ENCODE measurements around the gene CLEC16A. TPM values are rescaled to one million over a fixed set of nuclear protein-coding genes. Genes with fewer than 3 reads are reported as not detected.

CLEC16A gene
- polyA plus RNA-seq, 2 donors = 9.0 to 12.5 TPM

DNA sequence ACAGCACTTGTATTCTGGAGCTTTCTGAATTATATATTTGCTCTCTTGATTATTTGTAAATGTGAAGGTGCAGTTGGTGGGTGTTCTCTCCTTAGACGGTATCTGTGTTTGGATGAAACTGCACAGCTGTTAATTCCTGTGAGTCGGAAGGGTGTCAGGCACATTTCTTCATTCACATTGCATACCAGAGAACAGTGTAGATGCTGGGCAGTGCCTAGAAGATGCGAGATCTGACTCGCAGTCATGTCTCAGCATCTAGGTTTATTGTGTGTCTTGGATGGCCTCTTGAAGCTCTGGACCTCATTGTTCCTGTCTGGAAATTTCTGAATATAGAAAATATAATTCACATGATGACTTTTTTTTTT lies 61.2 kb downstream of the CLEC16A start:
- Histone ChIP-seq H3K27ac (ENCODE audit: low read depth in 2 of 2, low read length in 1 of 2) (peak overlapping the region in 1 of 2 donors; percentile 63), H3K4me3 (ENCODE audit: low read depth in 1 of 2, low read length in 2 of 2) (no peak overlapping the region), H3K27me3 (ENCODE audit: control insufficient read depth in 1 of 2, insufficient read depth in 2 of 2, low read length in 2 of 2) (no peaks in the 10 kb centered on the region), H3K9me3 (ENCODE audit: control insufficient read depth in 2 of 2, insufficient read depth in 1 of 2, low read depth in 1 of 2, low read length in 1 of 2) (no peaks in the 10 kb centered on the region), H3K4me1 (ENCODE audit: control insufficient read depth in 2 of 2, insufficient read depth in 2 of 2, low read length in 1 of 2) (peaks cover 0 to 3% of the 10 kb centered on the region in 2 donors), H3K36me3 (ENCODE audit: control insufficient read depth in 2 of 2, insufficient read depth in 2 of 2, low read length in 1 of 2) (peaks cover 8 to 12% of the 10 kb centered on the region in 2 donors)
- WGBS, 2 donors = 58 to 71% methylated on average over 4 of the region's 4 CpGs

DNA sequence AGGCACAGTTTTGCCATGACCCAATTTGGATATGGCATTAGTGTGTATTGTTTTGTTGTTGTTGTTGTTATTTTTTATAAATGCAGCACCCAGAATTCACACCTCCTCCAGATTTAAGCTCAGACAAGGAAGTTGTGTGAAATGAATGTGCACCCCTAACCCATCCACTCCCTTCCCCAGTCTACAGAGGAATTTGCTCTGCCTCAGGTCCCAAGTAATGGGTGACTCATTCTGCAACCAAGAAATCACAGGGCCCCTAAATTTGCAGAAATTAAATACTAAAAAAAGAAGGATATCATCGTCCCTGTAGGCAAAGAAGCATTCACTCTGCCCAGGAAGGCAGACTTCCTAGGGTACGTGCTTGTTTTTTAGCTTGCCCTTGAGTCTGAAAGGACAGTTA lies 62.3 kb downstream of the CLEC16A start:
- peaks cover 0 to 3% of the 10 kb centered on the region in 2 donors for H3K4me1 ChIP-seq (ENCODE audit: control insufficient read depth in 2 of 2, insufficient read depth in 2 of 2, low read length in 1 of 2)
- peaks cover 8 to 12% of the 10 kb centered on the region in 2 donors for H3K36me3 ChIP-seq (ENCODE audit: control insufficient read depth in 2 of 2, insufficient read depth in 2 of 2, low read length in 1 of 2)
- WGBS, 2 donors = 83 to 89% methylated on average over 2 of the region's 2 CpGs
- H3K9me3 ChIP-seq (ENCODE audit: control insufficient read depth in 2 of 2, insufficient read depth in 1 of 2, low read depth in 1 of 2, low read length in 1 of 2) = no peaks in the 10 kb centered on the region
- H3K27ac ChIP-seq (ENCODE audit: low read depth in 2 of 2, low read length in 1 of 2) = no peak overlapping the region
- H3K27me3 ChIP-seq (ENCODE audit: control insufficient read depth in 1 of 2, insufficient read depth in 2 of 2, low read length in 2 of 2) = no peaks in the 10 kb centered on the region
- no peak overlapping the region for H3K4me3 ChIP-seq (ENCODE audit: low read depth in 1 of 2, low read length in 2 of 2)

DNA sequence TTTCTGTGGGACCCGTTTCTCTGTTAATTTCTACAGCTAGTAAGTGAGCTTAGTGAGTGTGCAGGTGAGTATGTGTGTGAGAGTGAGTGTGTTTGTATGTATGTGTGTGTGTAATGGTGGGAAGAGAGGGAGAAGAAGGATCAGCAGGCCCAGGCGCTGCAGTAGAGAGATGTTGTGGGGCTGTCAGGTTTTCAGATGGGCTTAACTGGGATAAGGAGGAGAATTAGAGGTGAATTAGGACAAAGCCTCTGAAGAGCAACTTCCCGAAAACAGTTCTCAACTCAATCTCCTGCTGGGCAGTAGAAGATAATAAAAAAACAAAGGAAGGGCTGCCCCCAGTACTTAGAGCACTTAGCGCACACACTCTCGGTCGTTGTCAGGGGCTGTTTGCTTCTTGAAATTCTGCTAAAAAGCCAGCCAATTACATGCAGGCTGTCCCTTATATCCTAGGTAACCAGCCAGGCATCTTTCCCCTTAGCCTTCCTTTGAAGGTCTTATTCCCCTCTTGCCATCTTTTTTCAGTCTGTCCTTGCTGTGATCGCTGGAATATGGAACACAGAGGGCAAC lies 63.4 kb downstream of the CLEC16A start:
- WGBS, 2 donors = 82 to 86% methylated on average over 7 of the region's 7 CpGs
- Histone ChIP-seq H3K27ac (ENCODE audit: low read depth in 2 of 2, low read length in 1 of 2) (no peak overlapping the region), H3K36me3 (ENCODE audit: control insufficient read depth in 2 of 2, insufficient read depth in 2 of 2, low read length in 1 of 2) (peaks cover 8 to 13% of the 10 kb centered on the region in 2 donors), H3K4me3 (ENCODE audit: low read depth in 1 of 2, low read length in 2 of 2) (no peak overlapping the region), H3K27me3 (ENCODE audit: control insufficient read depth in 1 of 2, insufficient read depth in 2 of 2, low read length in 2 of 2) (no peaks in the 10 kb centered on the region), H3K4me1 (ENCODE audit: control insufficient read depth in 2 of 2, insufficient read depth in 2 of 2, low read length in 1 of 2) (peaks cover 0 to 3% of the 10 kb centered on the region in 2 donors), H3K9me3 (ENCODE audit: control insufficient read depth in 2 of 2, insufficient read depth in 1 of 2, low read depth in 1 of 2, low read length in 1 of 2) (no peaks in the 10 kb centered on the region)

DNA sequence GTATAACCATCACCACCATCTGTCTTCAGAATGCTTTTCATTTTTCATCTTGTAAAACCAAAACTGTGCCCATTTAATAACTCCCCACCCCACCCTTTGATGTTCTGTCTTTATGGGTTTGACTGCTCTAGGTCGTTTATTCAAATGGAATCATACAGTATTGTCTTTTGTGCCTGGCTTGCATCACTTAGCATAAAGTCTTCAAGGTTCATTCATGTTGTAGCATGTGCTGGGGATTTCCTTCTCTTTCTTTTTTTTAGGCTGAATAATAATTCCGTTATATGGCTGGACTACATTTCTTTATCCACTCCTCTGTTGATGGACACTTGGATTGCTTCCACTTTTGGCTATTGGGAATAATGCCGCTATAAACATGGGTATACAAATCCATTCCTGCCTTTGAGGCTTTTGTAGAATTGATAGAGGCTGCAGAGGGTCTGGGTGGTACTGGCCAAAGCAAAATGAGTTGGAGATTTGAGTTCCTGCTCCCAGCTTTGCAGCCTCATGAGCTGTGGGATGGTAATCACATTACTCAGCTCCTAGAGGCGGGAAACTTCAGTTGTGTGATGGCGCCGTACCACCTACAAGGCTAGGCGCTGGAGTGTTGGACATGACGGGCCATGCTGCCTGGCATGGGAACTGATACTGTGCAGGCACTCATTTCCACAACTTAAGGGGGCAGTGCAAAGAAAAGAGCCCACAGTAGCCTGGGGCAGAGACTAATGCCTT lies 64.8 kb downstream of the CLEC16A start:
- Histone ChIP-seq H3K4me3 (ENCODE audit: low read depth in 1 of 2, low read length in 2 of 2) (no peak overlapping the region), H3K4me1 (ENCODE audit: control insufficient read depth in 2 of 2, insufficient read depth in 2 of 2, low read length in 1 of 2) (peaks cover 0 to 3% of the 10 kb centered on the region in 2 donors), H3K27ac (ENCODE audit: low read depth in 2 of 2, low read length in 1 of 2) (peak overlapping the region in 1 of 2 donors; percentile 17), H3K27me3 (ENCODE audit: control insufficient read depth in 1 of 2, insufficient read depth in 2 of 2, low read length in 2 of 2) (no peaks in the 10 kb centered on the region), H3K9me3 (ENCODE audit: control insufficient read depth in 2 of 2, insufficient read depth in 1 of 2, low read depth in 1 of 2, low read length in 1 of 2) (no peaks in the 10 kb centered on the region), H3K36me3 (ENCODE audit: control insufficient read depth in 2 of 2, insufficient read depth in 2 of 2, low read length in 1 of 2) (peaks cover 0 to 8% of the 10 kb centered on the region in 2 donors)
- 44 to 56% methylated on average over 8 of the region's 8 CpGs for WGBS, 2 donors

DNA sequence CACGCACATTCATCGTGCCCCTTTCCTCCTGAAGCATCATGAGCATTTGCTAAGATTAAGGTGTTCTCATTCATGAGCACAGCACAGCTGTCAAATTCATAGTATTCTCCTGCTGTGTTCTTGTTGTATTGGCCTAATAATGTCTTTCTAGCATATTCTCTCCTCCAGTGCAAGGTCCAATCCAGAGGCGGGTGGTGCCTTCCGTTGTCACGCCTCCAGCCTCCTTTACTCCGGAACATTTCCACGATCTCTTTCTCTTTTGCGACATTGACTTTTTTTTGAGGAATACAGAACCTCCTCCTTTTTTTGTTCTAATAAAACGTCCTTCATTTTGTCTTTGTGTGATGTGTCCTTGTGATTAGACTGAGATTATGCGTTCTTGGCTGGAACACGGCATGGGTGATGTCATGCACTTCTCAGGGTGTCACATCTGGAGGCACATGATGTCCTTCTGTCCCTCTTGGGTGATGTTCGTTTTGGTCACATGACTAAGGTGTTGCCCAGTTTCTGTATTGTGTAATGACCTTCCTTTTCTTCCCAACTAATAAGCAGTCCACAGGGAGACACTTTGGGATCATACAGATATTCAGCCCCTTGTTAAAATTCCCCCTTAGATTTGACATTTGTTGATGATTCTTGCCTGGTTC lies 66.3 kb downstream of the CLEC16A start:
- Histone ChIP-seq H3K36me3 (ENCODE audit: control insufficient read depth in 2 of 2, insufficient read depth in 2 of 2, low read length in 1 of 2) (peaks cover 0 to 8% of the 10 kb centered on the region in 2 donors), H3K4me1 (ENCODE audit: control insufficient read depth in 2 of 2, insufficient read depth in 2 of 2, low read length in 1 of 2) (no peaks in the 10 kb centered on the region), H3K27me3 (ENCODE audit: control insufficient read depth in 1 of 2, insufficient read depth in 2 of 2, low read length in 2 of 2) (no peaks in the 10 kb centered on the region), H3K9me3 (ENCODE audit: control insufficient read depth in 2 of 2, insufficient read depth in 1 of 2, low read depth in 1 of 2, low read length in 1 of 2) (no peaks in the 10 kb centered on the region), H3K27ac (ENCODE audit: low read depth in 2 of 2, low read length in 1 of 2) (no peak overlapping the region), H3K4me3 (ENCODE audit: low read depth in 1 of 2, low read length in 2 of 2) (no peak overlapping the region)
- WGBS, 2 donors = 75 to 86% methylated on average over 12 of the region's 12 CpGs

DNA sequence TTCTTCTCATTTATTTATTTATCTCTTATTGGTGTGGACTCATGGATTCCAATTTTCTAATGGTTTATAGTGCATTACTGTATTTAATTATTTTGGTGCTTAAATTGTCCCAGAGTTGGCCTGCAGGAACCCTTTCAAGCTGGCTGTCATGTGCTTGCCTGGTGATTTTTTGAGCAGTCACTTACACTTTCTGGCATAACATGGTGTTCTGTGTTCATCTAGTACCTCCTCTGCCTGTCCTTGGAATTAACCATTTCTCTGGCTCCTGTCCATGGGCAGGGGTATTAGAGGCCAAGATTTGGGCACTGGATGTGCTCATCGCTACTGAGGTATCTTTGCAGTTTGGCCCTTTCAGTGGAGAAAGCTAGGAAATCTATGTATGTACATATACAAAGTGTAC lies 67.0 kb downstream of the CLEC16A start:
- H3K27me3 ChIP-seq (ENCODE audit: control insufficient read depth in 1 of 2, insufficient read depth in 2 of 2, low read length in 2 of 2) = no peaks in the 10 kb centered on the region
- H3K4me3 ChIP-seq (ENCODE audit: low read depth in 1 of 2, low read length in 2 of 2) = no peak overlapping the region
- H3K27ac ChIP-seq (ENCODE audit: low read depth in 2 of 2, low read length in 1 of 2) = no peak overlapping the region
- H3K4me1 ChIP-seq (ENCODE audit: control insufficient read depth in 2 of 2, insufficient read depth in 2 of 2, low read length in 1 of 2) = no peaks in the 10 kb centered on the region
- H3K9me3 ChIP-seq (ENCODE audit: control insufficient read depth in 2 of 2, insufficient read depth in 1 of 2, low read depth in 1 of 2, low read length in 1 of 2) = no peaks in the 10 kb centered on the region
- H3K36me3 ChIP-seq (ENCODE audit: control insufficient read depth in 2 of 2, insufficient read depth in 2 of 2, low read length in 1 of 2) = peaks cover 0 to 8% of the 10 kb centered on the region in 2 donors
- WGBS, 2 donors = 95 to 98% methylated on average over 1 of the region's 1 CpG

DNA sequence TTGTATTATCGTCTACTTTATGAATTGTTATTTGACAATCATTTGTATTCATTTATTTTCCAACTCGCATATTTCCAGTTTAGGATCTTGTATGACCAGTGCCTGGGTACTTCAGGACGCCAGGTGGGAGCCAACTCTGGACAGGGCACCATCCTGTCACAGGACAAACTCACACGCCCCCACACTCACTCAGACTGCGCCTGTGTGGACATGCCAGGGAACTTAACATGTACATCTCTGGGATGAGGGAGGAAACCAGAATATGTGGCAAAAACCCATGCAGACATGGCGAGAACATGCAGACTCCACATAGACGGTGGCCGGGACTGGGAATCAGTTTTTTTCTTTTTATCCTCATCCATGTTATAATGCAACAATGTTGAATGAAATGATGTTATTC lies 68.5 kb downstream of the CLEC16A start:
- H3K36me3 ChIP-seq (ENCODE audit: control insufficient read depth in 2 of 2, insufficient read depth in 2 of 2, low read length in 1 of 2) = peaks cover 0 to 5% of the 10 kb centered on the region in 2 donors
- no peaks in the 10 kb centered on the region for H3K27me3 ChIP-seq (ENCODE audit: control insufficient read depth in 1 of 2, insufficient read depth in 2 of 2, low read length in 2 of 2)
- peaks cover 0 to 3% of the 10 kb centered on the region in 2 donors for H3K4me1 ChIP-seq (ENCODE audit: control insufficient read depth in 2 of 2, insufficient read depth in 2 of 2, low read length in 1 of 2)
- 80 to 88% methylated on average over 8 of the region's 8 CpGs for WGBS, 2 donors
- no peak overlapping the region for H3K27ac ChIP-seq (ENCODE audit: low read depth in 2 of 2, low read length in 1 of 2)
- no peaks in the 10 kb centered on the region for H3K9me3 ChIP-seq (ENCODE audit: control insufficient read depth in 2 of 2, insufficient read depth in 1 of 2, low read depth in 1 of 2, low read length in 1 of 2)
- H3K4me3 ChIP-seq (ENCODE audit: low read depth in 1 of 2, low read length in 2 of 2) = no peak overlapping the region

DNA sequence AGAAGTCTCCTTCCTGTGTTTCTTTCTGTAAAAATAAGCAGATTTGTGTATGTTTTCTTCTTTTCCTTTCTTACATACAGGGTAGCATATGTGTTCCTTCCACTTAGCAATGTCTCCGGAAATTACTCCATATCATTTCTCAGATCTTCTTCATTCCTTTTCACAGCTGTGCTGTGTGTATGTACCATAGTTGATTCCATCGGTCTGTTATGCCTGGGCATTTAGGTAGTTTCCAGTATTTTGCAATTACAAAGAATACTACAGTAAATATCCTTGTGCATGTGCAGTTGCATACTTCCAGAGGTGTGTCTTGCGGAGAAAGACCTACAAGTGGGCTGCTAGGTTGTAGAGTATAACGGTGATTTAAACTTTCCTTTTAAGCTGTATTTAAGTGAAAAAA lies 69.8 kb downstream of the CLEC16A start:
- Histone ChIP-seq H3K4me1 (ENCODE audit: control insufficient read depth in 2 of 2, insufficient read depth in 2 of 2, low read length in 1 of 2) (peaks cover 0 to 3% of the 10 kb centered on the region in 2 donors), H3K27ac (ENCODE audit: low read depth in 2 of 2, low read length in 1 of 2) (no peak overlapping the region), H3K9me3 (ENCODE audit: control insufficient read depth in 2 of 2, insufficient read depth in 1 of 2, low read depth in 1 of 2, low read length in 1 of 2) (no peaks in the 10 kb centered on the region), H3K27me3 (ENCODE audit: control insufficient read depth in 1 of 2, insufficient read depth in 2 of 2, low read length in 2 of 2) (no peaks in the 10 kb centered on the region), H3K36me3 (ENCODE audit: control insufficient read depth in 2 of 2, insufficient read depth in 2 of 2, low read length in 1 of 2) (peaks cover 0 to 5% of the 10 kb centered on the region in 2 donors), H3K4me3 (ENCODE audit: low read depth in 1 of 2, low read length in 2 of 2) (no peak overlapping the region)
- 77% methylated on average over 4 of the region's 4 CpGs for WGBS, 2 donors

DNA sequence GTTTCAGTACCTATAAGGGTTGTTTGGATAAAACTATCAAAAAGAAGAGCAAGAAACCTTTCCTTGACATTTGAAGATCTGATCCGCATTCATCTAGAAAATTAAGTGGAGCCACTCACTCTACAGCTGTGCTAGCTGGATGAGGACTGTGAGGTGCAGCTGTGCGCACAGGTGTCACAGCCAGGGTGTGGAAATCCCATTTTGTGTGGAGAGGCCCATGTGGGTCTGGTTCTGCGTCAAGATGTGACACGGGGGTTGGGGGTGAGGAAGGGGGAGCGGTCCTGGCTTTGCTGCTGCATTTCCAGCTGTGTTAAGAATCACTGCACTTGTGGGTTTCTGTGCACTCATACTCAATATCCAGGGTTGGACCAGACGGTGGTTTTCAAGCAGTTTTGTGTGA lies 70.7 kb downstream of the CLEC16A start:
- Histone ChIP-seq H3K27me3 (ENCODE audit: control insufficient read depth in 1 of 2, insufficient read depth in 2 of 2, low read length in 2 of 2) (no peaks in the 10 kb centered on the region), H3K27ac (ENCODE audit: low read depth in 2 of 2, low read length in 1 of 2) (no peak overlapping the region), H3K36me3 (ENCODE audit: control insufficient read depth in 2 of 2, insufficient read depth in 2 of 2, low read length in 1 of 2) (peaks cover 0 to 5% of the 10 kb centered on the region in 2 donors), H3K4me3 (ENCODE audit: low read depth in 1 of 2, low read length in 2 of 2) (no peak overlapping the region), H3K9me3 (ENCODE audit: control insufficient read depth in 2 of 2, insufficient read depth in 1 of 2, low read depth in 1 of 2, low read length in 1 of 2) (no peaks in the 10 kb centered on the region), H3K4me1 (ENCODE audit: control insufficient read depth in 2 of 2, insufficient read depth in 2 of 2, low read length in 1 of 2) (peaks cover 0 to 3% of the 10 kb centered on the region in 2 donors)
- 87% methylated on average over 6 of the region's 6 CpGs for whole genome bisulfite sequencing, 2 donors
